GM21447 (cell line): ENCODE measurements around the gene CACNA1B.
"Not testable (repeated sequence)": the region's sequence is repeated elsewhere in the genome, so short reads cannot be mapped to it uniquely, and the experiment has no call there.

Experiments used
- ATAC-seq: cut with Tn5 transposase; IDR thresholded peaks from one replicate; pipeline ENCODE4 v1.9.1; 2021; ENCODE audit not compliant: unreplicated experiment

The CACNA1B gene

DNA sequence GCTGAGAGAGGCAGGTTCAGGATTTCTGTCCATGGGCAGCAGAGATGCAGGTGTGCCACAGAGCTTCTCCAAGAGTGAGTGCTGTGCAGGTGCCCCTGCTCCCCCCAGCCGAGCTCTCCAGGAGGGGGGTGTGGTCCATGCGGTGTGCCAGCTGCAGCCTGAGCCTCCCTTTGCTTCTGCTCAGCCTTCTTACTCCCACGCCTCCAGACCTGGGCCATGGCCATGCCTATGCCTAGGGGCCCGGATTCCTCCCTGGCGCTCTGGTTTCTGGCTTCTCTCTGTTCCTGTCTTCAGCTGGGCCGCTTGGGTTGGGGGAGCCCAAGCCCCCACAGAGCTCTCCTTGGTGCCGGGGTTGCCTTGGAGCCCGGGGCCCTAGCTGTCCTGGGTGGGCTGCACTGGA lies 133.3 kb downstream of the CACNA1B start:
- no peak for ATAC-seq

DNA sequence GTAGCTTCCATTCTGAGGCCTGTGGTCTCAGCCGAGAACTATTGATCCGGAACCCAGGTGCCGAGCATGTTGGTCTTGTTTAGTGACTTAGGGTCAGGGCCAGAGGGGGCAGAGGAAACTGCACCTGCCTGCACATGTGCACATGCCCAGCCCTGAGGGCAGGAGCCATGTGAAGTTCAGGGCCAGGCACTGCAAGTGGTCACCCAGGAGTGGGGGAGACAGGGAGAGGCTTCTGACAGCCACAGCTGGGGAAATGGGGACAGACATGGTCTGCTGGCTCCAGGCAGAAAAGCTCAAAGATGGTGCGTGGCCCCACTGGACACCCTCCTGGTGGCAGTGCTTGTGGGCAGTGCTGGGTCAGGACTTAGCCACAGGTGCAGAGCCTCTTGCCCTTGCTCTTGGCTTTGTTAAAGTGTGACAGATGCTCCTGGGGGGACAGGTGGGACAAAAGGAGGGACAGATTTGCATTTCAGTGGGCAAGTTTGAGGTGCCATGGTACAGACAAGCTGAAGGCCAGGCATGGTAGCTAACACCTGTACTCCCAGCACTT lies 134.4 kb downstream of the CACNA1B start:
- ATAC-seq, result no peak

DNA sequence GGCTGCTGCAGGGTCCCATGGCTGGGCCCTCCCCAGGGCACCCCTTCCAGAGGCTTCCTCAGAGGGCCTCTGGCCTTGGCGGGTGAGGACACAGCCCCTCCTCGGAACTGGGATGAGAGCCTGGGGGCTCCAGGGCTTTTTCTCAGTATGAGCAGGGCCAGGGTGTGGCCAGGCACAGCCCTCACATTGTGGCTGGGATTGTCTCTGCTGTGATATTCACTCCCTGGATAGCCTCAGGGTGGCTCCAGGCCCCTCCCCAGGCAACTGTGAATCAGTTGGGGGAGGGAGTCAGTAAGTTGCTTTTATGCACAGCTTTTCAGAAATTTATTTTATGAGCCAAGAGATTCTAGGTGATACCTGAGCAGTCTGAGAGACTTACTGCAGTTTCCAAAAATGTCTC lies 135.7 kb downstream of the CACNA1B start:
- ATAC-seq, result no peak

DNA sequence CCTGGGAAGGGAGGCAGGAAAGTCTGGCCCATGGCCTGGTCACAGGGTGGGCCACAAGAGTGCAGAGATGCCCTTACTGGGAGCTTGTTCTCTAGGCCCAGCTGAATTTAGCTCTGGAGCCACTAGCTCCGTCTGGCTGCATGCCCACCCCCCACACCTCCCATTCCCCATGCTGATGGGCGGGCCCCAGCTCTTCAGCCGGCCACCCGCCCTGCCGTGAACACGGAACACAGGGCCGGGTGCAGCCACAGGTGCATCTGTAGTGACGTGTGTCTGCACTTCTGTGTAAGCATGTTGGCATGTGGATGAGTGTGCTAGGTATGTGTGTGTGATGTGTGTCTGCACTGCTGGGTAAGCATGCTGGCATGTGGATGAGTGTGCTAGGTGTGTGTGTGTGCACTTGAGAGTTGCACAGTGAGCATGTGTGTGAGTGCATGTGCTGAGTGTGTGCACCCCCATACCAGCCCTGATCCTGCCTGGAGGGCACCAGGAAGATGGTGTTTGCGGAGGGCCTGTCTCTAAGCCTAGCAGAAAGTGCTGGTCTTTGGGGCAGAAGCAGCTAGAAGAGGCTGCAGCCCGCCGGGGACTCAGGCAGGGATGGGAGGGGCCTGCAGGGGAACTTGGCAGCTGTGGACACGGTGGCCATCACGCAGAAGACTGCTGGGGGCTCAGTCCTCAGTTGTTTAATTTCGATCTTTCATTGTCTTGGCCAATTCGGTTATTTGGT lies 136.4 kb downstream of the CACNA1B start:
- ATAC-seq, result no peak

DNA sequence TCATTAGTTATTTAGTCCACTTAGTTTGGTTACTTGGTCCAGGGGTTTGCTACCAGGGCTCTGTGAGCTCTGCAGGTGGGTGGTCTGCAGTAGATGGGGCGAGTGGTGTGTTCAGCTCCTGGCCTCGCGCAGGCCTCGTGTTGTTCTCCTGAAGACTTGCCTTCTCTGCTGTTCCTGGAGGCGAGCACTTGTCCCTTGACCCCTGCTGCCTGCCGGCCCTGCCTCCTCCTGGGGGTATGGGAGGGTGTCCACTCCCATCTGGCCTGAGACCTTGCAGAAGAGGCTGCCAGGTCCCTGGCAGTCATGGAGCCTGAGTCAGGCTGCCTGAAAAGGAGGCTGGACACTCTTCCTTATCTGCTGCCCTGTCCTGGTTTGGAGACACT lies 137.0 kb downstream of the CACNA1B start:
- no peak for ATAC-seq

DNA sequence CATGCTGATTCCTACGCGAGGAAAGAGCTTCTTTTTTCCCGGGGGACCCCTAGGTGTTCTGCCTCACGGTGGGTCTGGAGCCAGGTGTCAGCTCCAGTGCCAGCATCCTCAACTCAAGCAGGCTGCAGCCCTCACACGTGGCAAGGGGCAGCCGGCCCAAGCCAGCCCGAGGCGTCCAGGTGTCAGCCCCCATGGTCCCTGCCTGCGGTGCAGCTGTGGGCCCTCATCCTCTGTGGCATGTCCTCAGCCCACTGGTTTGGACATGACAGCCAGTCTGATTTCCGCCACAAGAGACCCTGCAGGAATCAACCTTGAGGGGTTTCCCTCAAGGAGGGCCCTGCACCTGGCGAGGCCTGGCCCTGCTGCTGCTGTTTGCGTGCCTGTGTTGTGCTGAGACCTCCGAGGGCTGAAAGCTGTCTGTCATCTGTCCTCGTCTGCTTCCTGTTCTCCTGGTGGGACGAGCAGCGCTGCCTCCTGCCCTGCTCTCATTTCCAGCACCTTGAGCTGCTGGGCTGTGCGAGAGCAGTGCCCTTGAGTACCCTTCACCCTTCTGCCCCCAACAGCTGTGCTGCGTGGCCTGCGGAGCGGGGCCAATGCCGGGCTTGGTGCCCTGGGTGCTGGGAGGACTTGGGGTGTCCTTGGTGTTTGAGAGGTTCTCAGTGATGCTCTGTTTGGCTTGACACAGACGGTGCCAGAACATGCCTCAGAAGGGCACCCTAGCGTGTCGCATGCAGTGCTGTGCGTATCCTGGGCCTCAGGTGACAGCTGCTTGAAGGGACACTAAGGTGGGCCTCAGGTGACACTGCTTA lies 137.6 kb downstream of the CACNA1B start:
- no peak for ATAC-seq

DNA sequence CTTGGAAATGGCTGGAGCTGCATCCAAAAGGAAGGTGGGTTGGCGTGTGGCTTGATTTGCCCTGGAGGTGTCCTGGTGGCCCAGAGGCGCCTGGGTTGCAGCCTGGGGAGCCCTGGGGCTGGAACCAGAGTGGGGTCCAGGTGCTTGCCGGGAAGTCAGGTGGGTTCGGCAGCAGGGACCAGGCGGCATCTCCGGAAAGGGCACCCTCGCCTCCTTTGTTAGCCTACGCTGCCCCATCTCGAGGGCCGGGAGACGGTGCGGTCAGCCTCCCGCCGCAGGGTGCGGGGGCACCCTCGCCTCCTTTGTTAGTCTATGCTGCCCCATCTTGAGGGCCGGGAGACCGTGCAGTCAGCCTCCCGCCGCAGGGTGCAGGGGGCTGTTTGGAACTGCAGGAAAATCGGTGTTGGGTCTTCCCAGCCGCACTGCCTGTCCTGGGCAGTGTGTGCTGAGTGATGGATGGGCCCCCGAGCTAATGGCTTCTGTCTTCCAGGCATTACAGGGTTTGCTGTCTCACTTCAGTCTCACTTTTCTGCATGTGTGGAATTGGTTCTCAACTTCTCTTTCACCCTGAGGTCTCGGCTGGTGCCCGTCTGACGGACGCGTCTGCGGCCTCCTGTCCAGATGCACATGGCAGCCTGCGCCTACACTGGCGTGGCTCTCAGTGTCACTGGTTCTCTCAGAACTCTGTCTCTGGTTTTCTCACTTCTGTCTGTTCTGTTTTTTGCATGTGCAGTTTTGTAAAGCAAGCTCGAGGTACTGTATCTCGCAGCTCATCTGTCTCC lies 139.0 kb downstream of the CACNA1B start:
- no peak for ATAC-seq

DNA sequence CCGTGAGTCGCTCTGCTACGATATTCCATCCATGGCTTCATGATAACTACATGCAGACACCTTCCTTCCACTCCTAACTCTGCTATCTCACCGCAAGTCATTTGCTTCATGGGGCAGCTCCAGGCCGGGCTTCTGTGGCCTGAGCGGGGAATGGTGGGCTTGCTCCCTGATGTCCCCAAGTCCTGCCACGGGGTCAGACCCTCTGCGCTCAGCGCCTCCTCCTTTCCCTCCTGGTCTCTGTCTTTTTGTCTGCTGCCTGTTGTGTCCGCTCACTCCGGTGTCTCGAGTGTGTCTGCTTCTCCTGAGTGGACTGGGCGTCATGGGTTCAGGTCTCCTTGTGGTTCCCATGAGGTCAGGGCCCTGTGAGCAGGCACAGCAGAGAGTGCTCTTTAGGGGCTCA lies 139.6 kb downstream of the CACNA1B start:
- ATAC-seq, result no peak

DNA sequence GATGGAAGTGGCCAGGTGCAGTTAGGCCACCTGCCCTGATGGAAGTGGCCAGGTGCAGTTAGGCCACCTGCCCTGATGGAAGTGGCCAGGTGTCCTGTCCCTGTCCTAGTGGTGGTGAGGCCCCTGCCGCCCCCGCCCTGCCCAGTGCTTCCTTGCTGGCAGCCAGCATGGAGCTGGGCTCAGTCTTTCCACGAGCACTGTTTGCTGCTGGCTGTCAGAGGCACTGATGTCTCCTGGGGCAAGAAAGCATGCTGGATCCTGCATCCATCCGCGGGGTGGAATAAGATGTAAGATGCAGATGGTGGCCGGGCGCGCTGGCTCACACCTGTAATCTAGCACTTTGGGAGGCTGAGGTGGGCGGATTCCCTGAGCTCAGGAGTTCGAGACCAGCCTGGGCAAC lies 141.9 kb downstream of the CACNA1B start:
- ATAC-seq, result not testable (repeated sequence)

DNA sequence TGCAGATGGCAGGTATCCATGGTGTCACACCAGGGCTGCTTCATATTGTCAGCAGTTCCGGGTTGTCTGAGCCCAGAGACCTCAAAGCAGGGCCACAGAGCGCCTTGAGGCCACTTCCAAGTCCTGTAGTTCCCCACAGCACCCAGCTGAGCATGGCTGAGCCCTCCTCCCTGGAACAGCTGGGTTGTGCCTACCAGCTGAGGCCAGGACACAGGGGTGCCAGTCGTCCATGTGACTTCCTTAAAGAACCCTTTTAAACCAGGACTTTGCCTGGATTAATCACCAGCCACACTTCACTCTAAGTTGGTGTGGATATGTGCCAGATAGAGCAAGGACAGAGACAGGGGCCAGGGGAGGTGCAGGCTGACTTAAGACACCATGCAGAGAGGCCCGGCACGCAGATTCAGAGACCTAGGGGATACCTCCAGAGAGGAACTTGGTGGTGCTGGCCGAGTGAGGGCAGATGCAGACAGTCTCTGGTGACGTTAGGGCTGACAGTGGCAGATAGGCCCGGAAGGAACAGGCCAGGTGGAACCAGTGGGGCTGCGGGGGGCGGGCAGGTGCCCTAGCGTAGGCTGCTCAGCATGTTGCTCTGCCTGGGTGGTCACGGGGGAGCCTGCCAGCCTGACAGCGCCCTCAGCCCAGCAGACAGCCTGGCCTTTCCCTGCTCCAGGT lies 142.7 kb downstream of the CACNA1B start:
- no peak for ATAC-seq

DNA sequence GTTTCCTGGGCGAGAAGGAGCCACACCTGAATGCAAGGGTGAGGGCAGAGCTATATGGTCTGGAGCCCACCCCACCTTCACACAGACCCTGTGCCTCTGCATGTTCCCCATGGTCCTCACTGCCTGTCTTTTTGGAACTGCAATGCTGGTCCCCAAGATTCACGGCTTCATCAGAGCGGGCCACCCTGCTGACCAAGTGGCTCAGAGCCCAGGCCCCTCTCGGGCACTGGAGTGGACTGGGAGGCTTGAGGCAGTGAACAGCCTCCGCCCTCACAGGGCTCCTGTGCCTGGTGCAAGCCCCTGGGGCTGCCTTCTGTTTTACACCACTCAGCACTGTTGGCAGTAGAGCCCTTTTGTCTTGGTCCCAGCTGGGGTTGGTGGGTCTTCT lies 143.2 kb downstream of the CACNA1B start:
- ATAC-seq, result no peak

DNA sequence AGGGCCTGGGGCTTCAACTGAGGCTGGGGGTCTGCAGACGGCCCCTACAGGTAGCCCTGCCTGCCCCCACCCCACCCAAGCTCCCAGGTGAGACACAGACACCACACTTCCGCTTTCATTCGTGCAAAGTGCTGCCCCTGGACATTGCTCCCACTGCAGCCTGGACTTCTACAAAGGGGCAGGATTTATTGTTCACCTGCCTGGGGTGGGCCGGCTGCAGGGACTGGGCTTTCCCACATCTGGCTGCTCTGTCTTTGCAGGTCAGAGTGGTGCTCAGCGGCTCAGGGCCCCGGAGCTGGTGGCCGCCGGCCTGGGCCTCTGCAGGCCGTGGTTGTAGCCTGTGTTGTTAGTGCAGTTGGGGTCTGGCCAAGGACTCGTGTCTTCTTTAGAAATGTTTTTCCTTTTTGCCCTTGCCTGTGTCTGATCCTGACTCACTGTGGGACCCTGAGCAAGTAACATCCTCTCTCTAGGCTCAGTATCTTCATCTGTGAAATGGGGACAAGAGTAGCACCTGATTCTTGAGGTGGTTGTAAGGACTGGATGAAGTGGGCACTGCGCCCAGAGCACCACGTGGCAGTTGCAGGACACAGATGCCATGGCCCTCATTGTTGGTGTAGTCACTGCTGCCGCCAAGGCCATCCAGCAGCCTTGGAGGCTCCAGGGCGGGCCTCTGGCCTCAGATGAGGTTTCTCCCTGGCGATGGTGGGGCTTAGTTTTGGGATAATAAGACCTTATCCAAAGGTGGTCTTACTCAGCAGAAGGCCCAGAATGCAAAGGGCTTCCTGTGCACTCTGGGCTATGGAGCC lies 143.9 kb downstream of the CACNA1B start:
- ATAC-seq, result no peak

DNA sequence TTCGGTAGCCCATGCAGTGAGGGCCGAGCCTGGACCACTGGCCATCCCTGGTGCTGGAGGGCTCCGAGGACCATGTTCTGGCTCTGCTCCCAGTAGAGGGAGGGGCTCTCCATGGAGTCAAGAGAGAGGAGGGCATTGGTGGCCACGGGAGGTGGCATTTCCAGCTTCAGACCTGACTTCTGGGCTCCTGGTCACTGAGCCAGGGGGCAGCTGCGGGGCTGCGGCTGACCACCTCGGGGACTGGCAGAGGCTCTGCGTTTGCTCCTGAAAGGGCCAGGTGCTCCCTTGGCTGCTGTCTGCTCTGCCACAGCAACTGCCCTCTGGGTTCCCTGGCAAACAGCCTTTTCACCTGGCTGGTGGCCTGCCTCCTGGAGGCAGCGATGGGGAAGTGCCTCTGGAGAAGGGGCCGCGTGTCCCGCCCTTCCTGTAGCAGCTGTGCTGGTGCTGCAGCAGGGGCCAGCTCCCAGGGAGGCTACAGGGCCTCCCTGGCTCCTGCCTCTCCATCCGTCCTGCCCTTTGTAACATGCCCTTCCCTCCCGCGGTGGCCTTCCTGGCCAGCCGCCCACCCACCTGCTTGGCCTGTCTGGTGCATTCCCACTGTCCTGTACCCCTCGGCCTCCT lies 144.6 kb downstream of the CACNA1B start:
- no peak for ATAC-seq

DNA sequence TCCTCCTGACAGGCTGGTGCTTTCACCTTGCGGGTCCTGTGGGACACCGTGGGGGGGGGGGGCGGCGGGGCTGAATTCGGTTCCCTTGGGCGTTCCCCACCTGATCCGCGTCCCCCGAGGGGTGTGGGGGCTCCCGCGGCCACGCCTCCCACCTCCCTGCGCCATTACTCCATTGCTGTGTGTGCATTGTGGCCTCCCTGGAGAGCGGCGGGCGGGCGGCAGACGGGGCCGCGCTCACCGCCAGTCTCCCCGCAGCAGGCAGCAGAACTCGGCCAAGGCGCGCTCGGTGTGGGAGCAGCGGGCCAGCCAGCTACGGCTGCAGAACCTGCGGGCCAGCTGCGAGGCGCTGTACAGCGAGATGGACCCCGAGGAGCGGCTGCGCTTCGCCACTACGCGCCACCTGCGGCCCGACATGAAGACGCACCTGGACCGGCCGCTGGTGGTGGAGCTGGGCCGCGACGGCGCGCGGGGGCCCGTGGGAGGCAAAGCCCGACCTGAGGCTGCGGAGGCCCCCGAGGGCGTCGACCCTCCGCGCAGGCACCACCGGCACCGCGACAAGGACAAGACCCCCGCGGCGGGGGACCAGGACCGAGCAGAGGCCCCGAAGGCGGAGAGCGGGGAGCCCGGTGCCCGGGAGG lies 145.3 kb downstream of the CACNA1B start:
- ATAC-seq, result no peak

DNA sequence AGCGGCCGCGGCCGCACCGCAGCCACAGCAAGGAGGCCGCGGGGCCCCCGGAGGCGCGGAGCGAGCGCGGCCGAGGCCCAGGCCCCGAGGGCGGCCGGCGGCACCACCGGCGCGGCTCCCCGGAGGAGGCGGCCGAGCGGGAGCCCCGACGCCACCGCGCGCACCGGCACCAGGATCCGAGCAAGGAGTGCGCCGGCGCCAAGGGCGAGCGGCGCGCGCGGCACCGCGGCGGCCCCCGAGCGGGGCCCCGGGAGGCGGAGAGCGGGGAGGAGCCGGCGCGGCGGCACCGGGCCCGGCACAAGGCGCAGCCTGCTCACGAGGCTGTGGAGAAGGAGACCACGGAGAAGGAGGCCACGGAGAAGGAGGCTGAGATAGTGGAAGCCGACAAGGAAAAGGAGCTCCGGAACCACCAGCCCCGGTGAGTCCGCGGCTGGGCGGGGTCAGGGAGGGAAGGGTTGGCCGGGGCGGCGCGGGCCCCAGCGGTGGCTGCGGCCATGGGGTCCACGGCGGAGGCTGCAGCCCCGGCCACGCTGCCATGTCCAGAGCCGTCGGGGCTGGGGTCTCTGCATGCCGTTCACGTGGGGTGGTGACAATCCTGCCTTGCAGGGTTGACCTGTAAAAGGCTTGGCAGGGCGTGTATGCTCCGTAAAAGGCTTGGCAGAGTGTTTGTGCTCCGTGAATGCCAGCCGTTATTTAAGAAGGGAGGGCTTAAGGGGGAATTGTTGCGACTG lies 146.0 kb downstream of the CACNA1B start:
- ATAC-seq, result no peak

DNA sequence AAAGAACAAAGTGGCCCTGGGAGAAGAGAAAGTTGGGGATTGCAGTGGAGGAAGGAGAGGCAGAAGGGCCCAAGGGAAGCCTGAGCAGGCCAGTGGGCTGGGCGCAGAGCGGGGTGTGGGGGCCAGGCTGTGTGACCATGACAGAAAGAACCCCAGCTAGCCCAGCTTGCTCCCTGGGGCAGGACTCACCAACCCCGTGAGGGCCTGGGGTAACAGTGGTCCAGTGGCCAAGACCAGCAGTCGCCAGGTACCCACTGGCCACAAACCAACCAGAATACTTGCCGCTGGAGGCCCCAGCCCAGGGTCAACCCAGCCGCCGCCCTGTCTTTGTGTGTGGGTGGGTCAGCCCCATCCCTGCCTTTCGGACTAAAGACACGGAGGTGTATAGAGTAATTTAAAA lies 146.5 kb downstream of the CACNA1B start:
- ATAC-seq, result no peak

DNA sequence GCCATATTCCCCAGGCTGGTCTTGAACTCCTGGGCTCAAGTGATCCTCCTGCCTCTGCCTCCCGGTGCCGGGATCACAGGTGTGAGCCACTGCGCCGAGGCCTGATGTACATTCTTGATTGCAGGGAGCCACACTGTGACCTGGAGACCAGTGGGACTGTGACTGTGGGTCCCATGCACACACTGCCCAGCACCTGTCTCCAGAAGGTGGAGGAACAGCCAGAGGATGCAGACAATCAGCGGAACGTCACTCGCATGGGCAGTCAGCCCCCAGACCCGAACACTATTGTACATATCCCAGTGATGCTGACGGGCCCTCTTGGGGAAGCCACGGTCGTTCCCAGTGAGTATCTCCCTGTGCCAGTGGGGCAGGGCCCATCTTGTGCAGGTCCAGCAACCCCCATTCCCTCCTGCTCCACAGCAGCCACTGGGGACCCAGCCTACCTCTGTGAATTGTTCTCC lies 147.3 kb downstream of the CACNA1B start:
- ATAC-seq, result no peak

DNA sequence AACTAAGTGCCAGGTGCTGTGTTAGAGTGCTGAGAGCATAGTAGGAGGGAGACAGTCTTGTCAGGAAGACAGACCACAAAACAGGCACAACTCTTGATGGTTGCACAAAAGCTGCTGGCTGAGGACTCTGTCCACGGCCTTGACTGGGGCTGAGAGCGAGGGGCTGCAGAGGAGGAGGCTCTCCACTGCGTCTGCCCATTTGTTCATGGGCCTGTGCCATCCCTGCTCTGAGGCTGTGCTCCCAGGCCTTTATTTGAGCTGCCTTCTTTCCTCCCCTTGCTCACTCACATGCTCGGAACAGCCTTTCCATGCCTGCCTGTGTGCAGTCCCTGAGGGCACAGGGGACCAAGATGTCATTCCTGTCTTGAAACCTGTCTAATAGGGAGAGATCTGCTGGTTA lies 147.8 kb downstream of the CACNA1B start:
- ATAC-seq, result no peak
